Vagina (tissue), 2 donors: Measurements from ENCODE around the gene ADARB1. TPM values are rescaled to one million over a fixed set of nuclear protein-coding genes. Genes with fewer than 3 reads are reported as not detected.

Experiments
- DNase-seq, 2 donors: peaks; one replicate each; pipeline ENCODE4 v3.0.0-alpha.2; 2017; ENCODE audit errors: extremely low spot score in 2 of 2
- H3K27ac ChIP-seq: fragments of 200-600 bp; sonication (generic); one replicate; pipeline ENCODE4 v1.5.1; 2019
- H3K27me3 ChIP-seq: fragments of 200-600 bp; sonication (generic); one replicate; pipeline ENCODE4 v1.5.1; 2019
- H3K36me3 ChIP-seq, 2 donors: fragments of 200-600 bp; sonication (generic); one replicate each; pipeline ENCODE4 v1.5.1; 2017 to 2019
- H3K4me1 ChIP-seq: fragments of 200-600 bp; sonication (generic); one replicate; pipeline ENCODE4 v1.5.1; 2019
- H3K4me3 ChIP-seq, 2 donors: fragments of 200-600 bp; sonication (generic); 1 replicate in 1 of 2; 2 replicates in 1 of 2; pipeline ENCODE4 v1.5.1; 2016 to 2019
- H3K9me3 ChIP-seq: fragments of 200-600 bp; sonication (generic); one replicate; pipeline ENCODE4 v1.5.1; 2019
- POLR2A ChIP-seq, 2 donors: fragments of 450-650 bp; IDR thresholded peaks; one replicate each; pipeline ENCODE4 v1.6.1; 2017; ENCODE audit warnings: antibody characterized with exemption in 2 of 2, mild to moderate bottlenecking in 2 of 2, moderate library complexity in 2 of 2
- POLR2AphosphoS5 ChIP-seq, 2 donors: sonication (generic); formaldehyde crosslinking; IDR thresholded peaks; one replicate each; pipeline ENCODE4 v1.9.0; 2017; ENCODE audit warnings: antibody characterized with exemption in 2 of 2, mild to moderate bottlenecking in 2 of 2, low read depth in 1 of 2; ENCODE audit not compliant: insufficient read depth in 1 of 2
- intact Hi-C: fragments of 100-400 bp; cut with DNase I; formaldehyde crosslinking; loops from one replicate; pipeline ENCODE4 v1.15.1; 2023
- total RNA-seq: library from RNA; depleted of rRNA; stranded (reverse); fragments of >200 nt; gene quantifications from one replicate; pipeline ENCODE4 v1.2.3, GENCODE V29; 2016
- TF ChIP-seq, protein P1 (sequence below), 3 experiments: fragments of 450-650 bp in 2 of 3; fragments of 200-600 bp in 1 of 3; sonication (generic) in 1 of 3; IDR thresholded peaks; one replicate each; pipeline ENCODE4 v1.5.1; 2017 to 2019; ENCODE audit warnings: antibody characterized with exemption in 3 of 3, mild to moderate bottlenecking in 2 of 3, moderate library complexity in 2 of 3

ADARB1 gene
- total RNA-seq, 1 donor from 2014 or later, result 19.6 TPM

- Histone ChIP-seq H3K9me3 (no peaks in the 10 kb centered on the region), H3K4me1 (peaks cover 4% of the 10 kb centered on the region), H3K27me3 (no peaks in the 10 kb centered on the region), H3K36me3 (no peaks in the 10 kb centered on the region), H3K27ac (no peak overlapping the region), H3K4me3 (no peak overlapping the region)
- DNase-seq, result no peak
- TF ChIP-seq POLR2AphosphoS5 (IDR thresholded peaks at IDR 0.05; ENCODE audit: insufficient read depth in 1 of 2, low read depth in 1 of 2), result no peak
- intact Hi-C loops, result no loop called here
These were observed 41.7 kb downstream of the ADARB1 start for GRCh38 chr21:45116066-45116465.

- H3K27ac ChIP-seq, result no peak overlapping the region
- H3K36me3 ChIP-seq, result no peaks in the 10 kb centered on the region
- H3K4me1 ChIP-seq, result peaks cover 15% of the 10 kb centered on the region
- DNase-seq, result no peak
- H3K9me3 ChIP-seq, result no peaks in the 10 kb centered on the region
- no peak overlapping the region for H3K4me3 ChIP-seq
- no peaks in the 10 kb centered on the region for H3K27me3 ChIP-seq
- TF ChIP-seq POLR2AphosphoS5 (IDR thresholded peaks at IDR 0.05; ENCODE audit: insufficient read depth in 1 of 2, low read depth in 1 of 2) (no peak), POLR2A (IDR thresholded peaks at IDR 0.05) (no peak)
- TF ChIP-seq, protein P1, sequence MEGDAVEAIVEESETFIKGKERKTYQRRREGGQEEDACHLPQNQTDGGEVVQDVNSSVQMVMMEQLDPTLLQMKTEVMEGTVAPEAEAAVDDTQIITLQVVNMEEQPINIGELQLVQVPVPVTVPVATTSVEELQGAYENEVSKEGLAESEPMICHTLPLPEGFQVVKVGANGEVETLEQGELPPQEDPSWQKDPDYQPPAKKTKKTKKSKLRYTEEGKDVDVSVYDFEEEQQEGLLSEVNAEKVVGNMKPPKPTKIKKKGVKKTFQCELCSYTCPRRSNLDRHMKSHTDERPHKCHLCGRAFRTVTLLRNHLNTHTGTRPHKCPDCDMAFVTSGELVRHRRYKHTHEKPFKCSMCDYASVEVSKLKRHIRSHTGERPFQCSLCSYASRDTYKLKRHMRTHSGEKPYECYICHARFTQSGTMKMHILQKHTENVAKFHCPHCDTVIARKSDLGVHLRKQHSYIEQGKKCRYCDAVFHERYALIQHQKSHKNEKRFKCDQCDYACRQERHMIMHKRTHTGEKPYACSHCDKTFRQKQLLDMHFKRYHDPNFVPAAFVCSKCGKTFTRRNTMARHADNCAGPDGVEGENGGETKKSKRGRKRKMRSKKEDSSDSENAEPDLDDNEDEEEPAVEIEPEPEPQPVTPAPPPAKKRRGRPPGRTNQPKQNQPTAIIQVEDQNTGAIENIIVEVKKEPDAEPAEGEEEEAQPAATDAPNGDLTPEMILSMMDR (IDR thresholded peaks at IDR 0.05), result no peak
- intact Hi-C loops, result no loop called here
These were observed 42.9 kb downstream of the ADARB1 start for GRCh38 chr21:45117314-45117713.

- Histone ChIP-seq H3K4me1 (peaks cover 18% of the 10 kb centered on the region), H3K9me3 (no peaks in the 10 kb centered on the region), H3K27ac (no peak overlapping the region), H3K36me3 (no peaks in the 10 kb centered on the region), H3K27me3 (no peaks in the 10 kb centered on the region), H3K4me3 (no peak overlapping the region)
- TF ChIP-seq POLR2AphosphoS5 (IDR thresholded peaks at IDR 0.05; ENCODE audit: insufficient read depth in 1 of 2, low read depth in 1 of 2) (no peak), POLR2A (IDR thresholded peaks at IDR 0.05) (no peak)
- TF ChIP-seq, protein P1 (IDR thresholded peaks at IDR 0.05), result no peak
- intact Hi-C loops, result no loop called here
- DNase-seq, result no peak
These were observed 43.7 kb downstream of the ADARB1 start for GRCh38 chr21:45118099-45118498.

- H3K9me3 ChIP-seq, result no peaks in the 10 kb centered on the region
- H3K36me3 ChIP-seq, result no peaks in the 10 kb centered on the region
- H3K27me3 ChIP-seq, result no peaks in the 10 kb centered on the region
- no peak for DNase-seq
- H3K4me3 ChIP-seq, result no peak overlapping the region
- intact Hi-C loops, result no loop called here
- peaks cover 18% of the 10 kb centered on the region for H3K4me1 ChIP-seq
- TF ChIP-seq, protein P1 (IDR thresholded peaks at IDR 0.05), result no peak
- TF ChIP-seq POLR2A (IDR thresholded peaks at IDR 0.05) (no peak), POLR2AphosphoS5 (IDR thresholded peaks at IDR 0.05; ENCODE audit: insufficient read depth in 1 of 2, low read depth in 1 of 2) (no peak)
- H3K27ac ChIP-seq, result no peak overlapping the region
These were observed 45.4 kb downstream of the ADARB1 start for GRCh38 chr21:45119812-45120211.

DNA sequence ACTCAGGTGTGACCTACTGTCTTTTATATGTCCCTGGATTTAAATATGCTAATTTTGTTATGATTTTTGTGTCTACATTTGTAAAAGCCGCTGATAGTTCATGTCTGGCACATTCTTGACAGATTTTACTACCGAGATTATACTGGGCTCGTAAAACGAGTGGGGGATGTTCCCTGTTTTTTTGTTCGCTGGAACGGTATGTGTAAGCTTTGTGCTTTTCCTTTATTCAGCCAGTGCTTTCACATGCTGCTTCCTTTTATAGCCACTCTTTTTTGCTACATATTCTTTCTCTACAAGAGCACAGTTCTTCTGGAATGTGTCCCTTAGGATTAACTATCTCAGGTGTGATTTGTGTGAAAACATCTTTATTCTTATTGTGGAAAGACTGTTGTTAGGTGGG, 46.6 kb downstream of the ADARB1 start:
- H3K4me3 ChIP-seq, result no peak overlapping the region
- intact Hi-C loops, result no loop called here
- no peaks in the 10 kb centered on the region for H3K36me3 ChIP-seq
- TF ChIP-seq, protein P1 (IDR thresholded peaks at IDR 0.05), result no peak
- peak in 1 of 2 donors; percentile 85 for TF ChIP-seq POLR2AphosphoS5 (IDR thresholded peaks at IDR 0.05; ENCODE audit: insufficient read depth in 1 of 2, low read depth in 1 of 2)
- H3K27me3 ChIP-seq, result no peaks in the 10 kb centered on the region
- H3K9me3 ChIP-seq, result no peaks in the 10 kb centered on the region
- peaks cover 18% of the 10 kb centered on the region for H3K4me1 ChIP-seq
- H3K27ac ChIP-seq, result peak overlapping the region; percentile 73
- DNase-seq, result no peak
